Activated T-helper 1 cell treated with anti-CD3 and anti-CD28 coated beads, Interleukin-2, amount 50 U/mL, for 16 hours (primary cell): ENCODE measurements around the gene LAMP5.

Experiments
- DNase-seq, 2 donors: peaks; one replicate each; pipeline ENCODE4 v3.0.0-alpha.2; 2020; ENCODE audit warnings: low read depth in 1 of 2, low spot score in 1 of 2

Gene LAMP5

GRCh38 chr20:9534025-9534424, 19.6 kb downstream of the LAMP5 start:
- no peak for DNase-seq

- no peak for DNase-seq
Measured at GRCh38 chr20:9535449-9535848, 21.1 kb downstream of the LAMP5 start.

- no peak for DNase-seq
Measured at GRCh38 chr20:9543214-9543613, 28.8 kb downstream of the LAMP5 start.

GRCh38 chr20:9550283-9550682, 35.9 kb downstream of the LAMP5 start:
- DNase-seq = no peak

GRCh38 chr20:9550871-9551270, 36.5 kb downstream of the LAMP5 start:
- no peak for DNase-seq

- no peak for DNase-seq
Measured at GRCh38 chr20:9551808-9552550, 37.6 kb downstream of the LAMP5 start.

- no peak for DNase-seq
Measured at GRCh38 chr20:9555781-9556180, 41.4 kb downstream of the LAMP5 start.

GRCh38 chr20:9557411-9557810, 43.0 kb downstream of the LAMP5 start:
- no peak for DNase-seq

- DNase-seq = no peak
Measured at GRCh38 chr20:9565910-9566550, 51.6 kb downstream of the LAMP5 start.

GRCh38 chr20:9566977-9567376, 52.6 kb downstream of the LAMP5 start:
- DNase-seq = no peak

- DNase-seq = no peak
Measured at GRCh38 chr20:9570612-9571011, 56.2 kb downstream of the LAMP5 start.

- DNase-seq = no peak
Measured at GRCh38 chr20:9571783-9572182, 57.4 kb downstream of the LAMP5 start.

GRCh38 chr20:9572670-9573069, 58.3 kb downstream of the LAMP5 start:
- DNase-seq = no peak

GRCh38 chr20:9573335-9574151, 59.2 kb downstream of the LAMP5 start:
- no peak for DNase-seq

GRCh38 chr20:9574181-9574580, 59.8 kb downstream of the LAMP5 start:
- no peak for DNase-seq

GRCh38 chr20:9574776-9575175, 60.4 kb downstream of the LAMP5 start:
- DNase-seq = no peak

- DNase-seq = no peak
Measured at GRCh38 chr20:9575836-9576235, 61.4 kb downstream of the LAMP5 start.

GRCh38 chr20:9576695-9577094, 62.3 kb downstream of the LAMP5 start:
- no peak for DNase-seq

- DNase-seq = no peak
Measured at GRCh38 chr20:9577397-9577796, 63.0 kb downstream of the LAMP5 start.

GRCh38 chr20:9578594-9578993, 64.2 kb downstream of the LAMP5 start:
- DNase-seq = no peak
